ENCODE measurements around the gene PPA2.

DNA sequence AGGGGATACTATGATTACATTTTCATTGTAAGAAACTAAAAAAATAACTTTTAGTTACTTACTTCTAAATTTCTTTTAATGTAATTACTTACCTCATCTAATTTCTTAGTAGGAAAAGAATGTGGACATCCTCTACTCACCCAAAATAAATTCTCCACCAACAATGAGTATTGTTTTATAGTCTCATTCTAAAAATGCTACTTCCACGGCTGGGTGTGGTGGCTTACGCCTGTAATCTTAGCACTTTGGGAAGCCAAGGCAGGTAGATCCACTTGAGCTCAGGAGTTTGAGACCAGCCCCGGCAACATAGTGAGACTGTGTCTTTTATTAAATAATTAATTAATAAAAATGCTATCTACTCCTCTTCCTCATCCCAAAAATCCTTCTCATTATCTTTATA, 99.8 kb downstream of the PPA2 start:
- TF ChIP-seq, protein P1, sequence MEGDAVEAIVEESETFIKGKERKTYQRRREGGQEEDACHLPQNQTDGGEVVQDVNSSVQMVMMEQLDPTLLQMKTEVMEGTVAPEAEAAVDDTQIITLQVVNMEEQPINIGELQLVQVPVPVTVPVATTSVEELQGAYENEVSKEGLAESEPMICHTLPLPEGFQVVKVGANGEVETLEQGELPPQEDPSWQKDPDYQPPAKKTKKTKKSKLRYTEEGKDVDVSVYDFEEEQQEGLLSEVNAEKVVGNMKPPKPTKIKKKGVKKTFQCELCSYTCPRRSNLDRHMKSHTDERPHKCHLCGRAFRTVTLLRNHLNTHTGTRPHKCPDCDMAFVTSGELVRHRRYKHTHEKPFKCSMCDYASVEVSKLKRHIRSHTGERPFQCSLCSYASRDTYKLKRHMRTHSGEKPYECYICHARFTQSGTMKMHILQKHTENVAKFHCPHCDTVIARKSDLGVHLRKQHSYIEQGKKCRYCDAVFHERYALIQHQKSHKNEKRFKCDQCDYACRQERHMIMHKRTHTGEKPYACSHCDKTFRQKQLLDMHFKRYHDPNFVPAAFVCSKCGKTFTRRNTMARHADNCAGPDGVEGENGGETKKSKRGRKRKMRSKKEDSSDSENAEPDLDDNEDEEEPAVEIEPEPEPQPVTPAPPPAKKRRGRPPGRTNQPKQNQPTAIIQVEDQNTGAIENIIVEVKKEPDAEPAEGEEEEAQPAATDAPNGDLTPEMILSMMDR (IDR thresholded peaks at IDR 0.05) = no peak
- no peak for TF ChIP-seq POLR2A (IDR thresholded peaks at IDR 0.05)

Data from thyroid gland (tissue), 4 donors.